Muscle of leg (tissue), 11 donors: ENCODE results near the gene BBS2. TPM values are rescaled to one million over a fixed set of nuclear protein-coding genes. Genes with fewer than 3 reads are reported as not detected.

Source experiments
- DNase-seq: peaks from one replicate; pipeline ENCODE4 v3.0.0; 2013
- H3K27ac ChIP-seq: one replicate; pipeline ENCODE4 v1.5.1; 2013; ENCODE audit warnings: mild to moderate bottlenecking, low read length, control low read depth
- H3K27me3 ChIP-seq: one replicate; pipeline ENCODE4 v1.6.1; 2013; ENCODE audit warnings: low read length; ENCODE audit not compliant: control insufficient read depth, insufficient read depth
- H3K36me3 ChIP-seq: one replicate; pipeline ENCODE4 v1.6.1; 2013; ENCODE audit warnings: low read length; ENCODE audit not compliant: control insufficient read depth, insufficient read depth
- H3K4me1 ChIP-seq: one replicate; pipeline ENCODE4 v1.6.1; 2013; ENCODE audit warnings: low read length; ENCODE audit not compliant: control insufficient read depth, insufficient read depth
- H3K4me3 ChIP-seq: one replicate; pipeline ENCODE4 v1.5.1; 2013; ENCODE audit warnings: low read length, control low read depth
- H3K9me3 ChIP-seq: replicated peaks from 2 replicates; pipeline ENCODE4 v1.6.1; 2013; ENCODE audit warnings: low read depth, low read length; ENCODE audit not compliant: control insufficient read depth
- WGBS: methylation state at CpG from one replicate; pipeline ENCODE4 v1.1.5; 2013; ENCODE audit warnings: missing lambda C conversion rate; ENCODE audit not compliant: insufficient coverage; 5-methylcytosine and 5-hydroxymethylcytosine counted together
- polyA plus RNA-seq, 8 donors: library from polyadenylated mRNA; unstranded; fragments of 120-200 nt; gene quantifications; one replicate each; pipeline versions ENCODE4 v1.2.1 to v1.2.3, GENCODE V29; 2013; ENCODE audit warnings: inconsistent platforms in 1 of 8, low replicate concordance in 1 of 8; ENCODE audit not compliant: insufficient read length in 8 of 8, insufficient read depth in 1 of 8
- total RNA-seq: library from RNA; stranded (reverse); fragments of 120-200 nt; gene quantifications from one replicate; pipeline ENCODE4 v1.2.4, GENCODE V29; 2013

BBS2 gene
- total and polyA plus RNA-seq, 9 donors, result 27.9 to 58.3 (median 36.5) TPM

DNA sequence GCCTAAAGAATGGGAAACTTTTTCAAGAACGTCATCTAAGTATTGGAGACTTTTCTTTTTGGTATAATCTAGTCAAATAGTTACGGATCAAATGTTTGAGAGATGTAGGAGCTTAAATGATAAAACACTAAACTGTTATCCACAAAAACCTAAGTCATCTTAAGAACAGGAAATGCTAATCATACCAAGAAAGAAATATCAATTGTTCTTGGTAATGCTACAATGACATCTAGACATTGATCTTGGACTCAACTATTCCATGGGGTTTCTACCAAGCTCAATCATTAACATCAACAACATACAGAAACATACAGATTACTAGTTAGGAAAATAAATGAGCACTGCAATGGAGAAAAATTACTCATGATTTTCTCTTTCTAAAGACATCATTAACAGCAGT lies 72.5 kb downstream of the BBS2 start:
- H3K4me1 ChIP-seq, result peaks cover 13% of the 10 kb centered on the region
- no peak for DNase-seq
- no peak overlapping the region for H3K4me3 ChIP-seq
- H3K9me3 ChIP-seq, result no peaks in the 10 kb centered on the region
- H3K36me3 ChIP-seq, result peaks cover 16% of the 10 kb centered on the region
- no peaks in the 10 kb centered on the region for H3K27me3 ChIP-seq
- no CpG with 5 or more reads among the region's 2 CpGs for whole genome bisulfite sequencing
- no peak overlapping the region for H3K27ac ChIP-seq

DNA sequence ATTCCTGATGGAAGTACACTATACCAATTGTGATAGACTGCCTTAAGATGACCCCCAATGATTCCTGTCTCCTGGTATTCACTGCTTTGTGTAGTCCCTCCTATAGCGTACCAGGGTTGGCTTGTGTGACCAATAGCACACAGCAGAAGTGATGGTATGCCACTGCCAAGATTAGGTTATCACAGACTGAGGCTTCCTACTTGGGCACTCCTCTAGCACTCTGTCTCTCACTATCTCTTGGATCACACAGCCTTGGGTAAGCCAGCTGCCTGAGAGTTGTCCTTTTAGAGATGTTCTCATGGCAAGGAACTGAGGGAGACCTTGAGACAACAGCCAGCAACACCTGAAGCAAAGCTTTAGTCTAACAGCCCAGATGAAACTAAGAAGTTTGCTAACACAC lies 81.8 kb downstream of the BBS2 start:
- Histone ChIP-seq H3K36me3 (peaks cover 28% of the 10 kb centered on the region), H3K4me1 (no peaks in the 10 kb centered on the region), H3K27ac (no peak overlapping the region), H3K9me3 (no peaks in the 10 kb centered on the region), H3K4me3 (no peak overlapping the region), H3K27me3 (no peaks in the 10 kb centered on the region)
- 100% methylated on average over 1 of the region's 1 CpG for WGBS
- no peak for DNase-seq

DNA sequence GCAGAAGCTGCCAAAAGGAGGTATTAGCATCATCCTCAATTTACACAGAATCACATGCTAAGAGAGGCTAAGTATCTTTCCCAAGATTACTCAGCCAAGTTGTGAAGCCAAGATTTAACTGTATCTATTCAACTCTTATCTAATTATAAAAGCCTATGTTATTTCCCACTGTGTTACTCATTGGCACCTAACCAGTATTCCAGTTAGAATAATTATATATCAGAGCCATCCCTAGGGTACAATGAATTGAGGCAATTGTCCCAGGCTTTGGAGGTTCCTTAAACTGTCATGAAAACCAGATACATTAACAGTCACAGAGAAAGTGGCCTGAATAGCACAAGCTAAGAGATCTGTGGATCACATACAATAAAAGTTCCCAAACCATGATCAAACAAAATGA lies 83.6 kb downstream of the BBS2 start:
- no peaks in the 10 kb centered on the region for H3K4me1 ChIP-seq
- H3K36me3 ChIP-seq, result peaks cover 24% of the 10 kb centered on the region
- H3K4me3 ChIP-seq, result no peak overlapping the region
- DNase-seq, result no peak
- no peak overlapping the region for H3K27ac ChIP-seq
- no peaks in the 10 kb centered on the region for H3K27me3 ChIP-seq
- no peaks in the 10 kb centered on the region for H3K9me3 ChIP-seq

Other genes with a start within 250 kb of the BBS2 start
- 49.1 TPM for gene AMFR, start 94.5 kb downstream of the BBS2 start, total RNA-seq
- 10 to 100 TPM; 36.6 to 70.4 (median 51.5) TPM for gene AMFR, start 94.5 kb downstream of the BBS2 start, polyA plus RNA-seq
- 73.8 TPM for gene NUDT21, start 68.7 kb downstream of the BBS2 start, total RNA-seq
- 10 to 100 TPM; 47.3 to 77.1 (median 61.6) TPM for gene NUDT21, start 68.7 kb downstream of the BBS2 start, polyA plus RNA-seq
- 39.3 TPM for gene OGFOD1, start 68.5 kb downstream of the BBS2 start, total RNA-seq
- gene OGFOD1, start 68.5 kb downstream of the BBS2 start, polyA plus RNA-seq, result 10 to 100 TPM; 30.7 to 46.2 (median 37.8) TPM
- gene MT4, start 45.0 kb upstream of the BBS2 start, total RNA-seq, result not detected
- not detected for gene MT4, start 45.0 kb upstream of the BBS2 start, polyA plus RNA-seq
- gene MT3, start 69.5 kb upstream of the BBS2 start, total RNA-seq, result 12.6 TPM
- gene MT3, start 69.5 kb upstream of the BBS2 start, polyA plus RNA-seq, result 10 to 100 TPM in 3 of 8 donors, 1 to 10 TPM in 5; 3.9 to 15.8 (median 9.0) TPM
- gene MT2A, start 88.6 kb upstream of the BBS2 start, total RNA-seq, result 9.9 TPM
- gene MT2A, start 88.6 kb upstream of the BBS2 start, polyA plus RNA-seq, result 10 to 100 TPM; 14.6 to 31.5 (median 25.5) TPM
- 29.0 TPM for gene MT1E, start 105.8 kb upstream of the BBS2 start, total RNA-seq
- gene MT1E, start 105.8 kb upstream of the BBS2 start, polyA plus RNA-seq, result 10 to 100 TPM in 5 of 8 donors, 1 to 10 TPM in 3; 7.4 to 18.6 (median 11.7) TPM
- gene MT1M, start 112.6 kb upstream of the BBS2 start, total RNA-seq, result 2.4 TPM
- 1 to 10 TPM in 2 of 8 donors, under 1 TPM in 6; 0.34 to 1.2 (median 0.59) TPM for gene MT1M, start 112.6 kb upstream of the BBS2 start, polyA plus RNA-seq
- gene MT1A, start 118.6 kb upstream of the BBS2 start, total RNA-seq, result 0.58 TPM
- gene MT1A, start 118.6 kb upstream of the BBS2 start, polyA plus RNA-seq, result under 1 TPM in 2 of 8 donors, not detected in 6; 0.41 to 0.55 TPM
- not detected for gene MT1B, start 131.9 kb upstream of the BBS2 start, total RNA-seq
- under 1 TPM in 1 of 8 donors, not detected in 7; 0.64 TPM for gene MT1B, start 131.9 kb upstream of the BBS2 start, polyA plus RNA-seq
- not detected for gene MT1F, start 137.9 kb upstream of the BBS2 start, total RNA-seq
- 1 to 10 TPM in 6 of 8 donors, under 1 TPM in 2; 0.35 to 3.9 (median 1.3) TPM for gene MT1F, start 137.9 kb upstream of the BBS2 start, polyA plus RNA-seq
- gene MT1G, start 148.0 kb upstream of the BBS2 start, total RNA-seq, result 1.2 TPM
- gene MT1G, start 148.0 kb upstream of the BBS2 start, polyA plus RNA-seq, result 10 to 100 TPM in 2 of 8 donors, 1 to 10 TPM in 1, under 1 TPM in 3, not detected in 2; 0.42 to 21.4 (median 4.3) TPM
- gene MT1H, start 149.8 kb upstream of the BBS2 start, total RNA-seq, result 0.40 TPM
- gene MT1H, start 149.8 kb upstream of the BBS2 start, polyA plus RNA-seq, result 1 to 10 TPM in 3 of 8 donors, under 1 TPM in 1, not detected in 4; 0.47 to 8.7 (median 6.6) TPM
- gene MT1X, start 162.4 kb upstream of the BBS2 start, total RNA-seq, result 16.8 TPM
- 10 to 100 TPM in 6 of 8 donors, 1 to 10 TPM in 2; 7.3 to 15.6 (median 11.0) TPM for gene MT1X, start 162.4 kb upstream of the BBS2 start, polyA plus RNA-seq
- gene NUP93, start 210.1 kb upstream of the BBS2 start, total RNA-seq, result 54.6 TPM
- 10 to 100 TPM; 42.9 to 49.1 (median 45.1) TPM for gene NUP93, start 210.1 kb upstream of the BBS2 start, polyA plus RNA-seq